B cell (primary cell): ENCODE data around the gene ATG3.

Experiments
- CTCF ChIP-seq: fragments of 200-600 bp; IDR thresholded peaks from one replicate; pipeline ENCODE4 v1.8.0; 2022; ENCODE audit warnings: antibody characterized with exemption, mild to moderate bottlenecking
- EZH2 ChIP-seq: IDR thresholded peaks from 2 replicates; pipeline ENCODE4 v1.6.1; 2012; ENCODE audit warnings: borderline replicate concordance, low read depth, mild to moderate bottlenecking, moderate library complexity, low read length; ENCODE audit not compliant: insufficient read depth, poor library complexity, severe bottlenecking

GRCh38 chr3:112598731-112599130, 37.0 kb upstream of the ATG3 start:
- TF ChIP-seq CTCF: no peak
- no peak for TF ChIP-seq EZH2
